K562 (cell line): Measurements from ENCODE around the gene KLHL22. TPM values are rescaled to one million over a fixed set of nuclear protein-coding genes. Genes with fewer than 3 reads are reported as not detected.

Experiments used
- CBX2 ChIP-seq: fragments of 200-600 bp; sonication (generic); IDR thresholded peaks from one replicate; pipeline ENCODE4 v1.6.1; 2012; ENCODE audit warnings: mild to moderate bottlenecking, low read length, inconsistent platforms; ENCODE audit not compliant: insufficient read depth, poor library complexity, severe bottlenecking
- CCNT2 ChIP-seq: IDR thresholded peaks from 2 replicates; pipeline ENCODE4 v1.6.1; 2011; ENCODE audit warnings: borderline replicate concordance, low read depth, mild to moderate bottlenecking, moderate library complexity, mixed read lengths, low read length; ENCODE audit not compliant: insufficient read length; ENCODE audit errors: extremely low read depth
- EP300 ChIP-seq: IDR thresholded peaks from 2 replicates; pipeline ENCODE4 v1.6.1; 2012; ENCODE audit warnings: low read length, improper control_type of control experiment
- ETV6 ChIP-seq, 3 experiments: fragments of 150-350 bp in 1 of 3; sonication (generic) in 1 of 3; formaldehyde crosslinking in 1 of 3; IDR thresholded peaks; 2 replicates each; pipeline versions ENCODE4 v1.6.1 to v1.8.0; 2014 to 2022; ENCODE audit warnings: borderline replicate concordance in 2 of 3, low read depth in 2 of 3, antibody characterized with exemption in 1 of 3, low read length in 1 of 3, mild to moderate bottlenecking in 1 of 3, missing genetic modification reagents in 1 of 3
- GTF2F1 ChIP-seq: IDR thresholded peaks from 2 replicates; pipeline ENCODE4 v1.6.1; 2011; ENCODE audit warnings: low read depth, low read length, improper control_type of control experiment
- HMGN3 ChIP-seq: IDR thresholded peaks from 2 replicates; pipeline ENCODE4 v1.6.1; 2011; ENCODE audit warnings: borderline replicate concordance, low read depth, mild to moderate bottlenecking, mixed read lengths, low read length; ENCODE audit not compliant: insufficient read length; ENCODE audit errors: extremely low read depth
- PCBP1 ChIP-seq: fragments of 200-400 bp; formaldehyde crosslinking; IDR thresholded peaks from 2 replicates; pipeline ENCODE4 v1.6.1; 2018; ENCODE audit warnings: mild to moderate bottlenecking, low read depth, low read length; ENCODE audit not compliant: poor library complexity, severe bottlenecking
- PML ChIP-seq: IDR thresholded peaks from 2 replicates; pipeline ENCODE4 v1.6.1; 2012; ENCODE audit warnings: low read length, inconsistent platforms
- RHOXF2B ChIP-seq: fragments of 250-450 bp; sonication (Bioruptor Pico); conservative IDR thresholded peaks from 2 replicates; pipeline ENCODE4 v1.5.1; 2021
- ZNF785 ChIP-seq: fragments of 250-450 bp; sonication (Bioruptor Pico); IDR thresholded peaks from 2 replicates; pipeline ENCODE4 v1.4.0; 2020; ENCODE audit warnings: mild to moderate bottlenecking
- polyA plus RNA-seq, 8 experiments: library from polyadenylated mRNA; depleted of rRNA in 4 of 8; stranded (reverse) in 5 of 8; unstranded in 3 of 8; fragments of >200 nt; fragmentation: Nextera tagmentation in 2 of 8; fragmentation: Illumina TruSeq in 1 of 8; extraction: Ambion mirVana in 2 of 8; extraction: Trizol in 1 of 8; gene quantifications; 2 replicates each; pipeline versions ENCODE4 v1.2.1 to v1.2.3, GENCODE V29; 2011 to 2014; ENCODE audit warnings: inconsistent platforms in 1 of 8, missing spikeins in 1 of 8
- total RNA-seq, 7 experiments: library from RNA; depleted of rRNA in 6 of 7; stranded (reverse); fragments of >200 nt in 6 of 7; fragmentation: Illumina TruSeq in 2 of 7; extraction: Trizol in 2 of 7; gene quantifications; 2 replicates each; pipeline versions ENCODE4 v1.2.1 to v1.2.3, GENCODE V29; 2011 to 2021; ENCODE audit warnings: low replicate concordance in 1 of 7
- TF ChIP-seq, protein P1 (sequence below): IDR thresholded peaks from 2 replicates; pipeline ENCODE4 v1.6.1; 2016; ENCODE audit warnings: missing genetic modification characterization, missing compliant biosample characterization
- TF ChIP-seq, protein P2 (sequence below), 2 experiments: IDR thresholded peaks; 2 replicates each; pipeline ENCODE4 v1.6.1; 2012; ENCODE audit warnings: improper control_type of control experiment in 2 of 2, low read depth in 2 of 2, low read length in 2 of 2, borderline replicate concordance in 1 of 2
- TF ChIP-seq, protein P3 (sequence below): fragments of 250-450 bp; sonication (Bioruptor Pico); IDR thresholded peaks from 2 replicates; pipeline ENCODE4 v1.5.0; 2021; ENCODE audit warnings: mild to moderate bottlenecking, moderate library complexity
- TF ChIP-seq, protein P4 (sequence below): IDR thresholded peaks from 2 replicates; pipeline ENCODE4 v1.6.1; 2011; ENCODE audit warnings: borderline replicate concordance, low read depth, mild to moderate bottlenecking, moderate library complexity, low read length; ENCODE audit not compliant: insufficient read depth, poor library complexity, severe bottlenecking

KLHL22 gene
- total and polyA plus RNA-seq, 9 of the 15 experiments (the other 6 are each of a cell fraction or from before 2014, with no cell fraction given), result 1.3 to 25.6 (median 15.2) TPM

DNA sequence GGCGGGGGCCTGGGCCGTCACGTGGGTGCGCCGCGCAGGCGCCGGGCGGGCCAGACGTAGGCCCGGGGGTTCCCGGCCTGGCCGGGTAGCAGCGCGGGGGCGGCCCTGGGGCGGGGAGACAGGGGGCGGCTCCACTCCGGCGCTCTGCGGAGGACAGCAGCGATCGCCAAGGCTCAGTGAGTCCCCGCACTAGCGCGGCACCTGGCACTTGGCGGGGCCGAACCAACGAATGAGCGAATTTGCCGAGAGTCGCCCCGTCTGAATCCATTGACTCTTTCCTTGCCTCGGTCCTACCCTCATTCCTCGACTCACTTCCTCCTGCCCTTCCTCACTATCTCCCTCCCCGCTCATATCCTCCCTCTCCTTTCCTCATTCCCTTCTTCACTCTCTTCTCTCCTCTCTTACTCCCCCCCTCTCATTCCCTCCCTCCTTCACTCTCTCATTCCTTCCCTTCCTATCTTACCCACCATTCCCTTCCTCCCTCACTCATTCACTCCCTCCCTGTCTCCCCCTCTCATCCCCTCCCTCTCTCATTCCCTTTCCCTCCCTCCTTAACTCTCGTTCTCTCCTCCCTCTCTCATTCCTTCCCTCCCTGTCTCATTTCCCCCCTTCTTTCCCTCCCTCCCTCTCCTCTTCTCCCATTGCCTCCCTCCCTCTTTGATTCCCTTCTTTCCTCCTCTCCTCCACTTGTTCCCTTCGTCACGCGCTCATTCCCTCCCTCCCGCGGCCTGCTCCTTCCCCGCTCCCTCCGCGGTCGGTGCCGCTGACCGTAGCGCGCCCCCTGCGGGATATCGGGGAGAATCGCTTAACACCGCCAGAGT, 476 bp upstream of the KLHL22 start (continued):
- TF ChIP-seq GTF2F1, result peak; percentile 88
- TF ChIP-seq RHOXF2B (CRISPR knock-in tag), result peak; percentile 94
- TF ChIP-seq PCBP1, result peak; percentile 94
- TF ChIP-seq ETV6 (IDR thresholded peaks at IDR 0.05; ENCODE audit: borderline replicate concordance in 1 of 2, low read depth in 2 of 2, low read length in 1 of 2), result 0 out of 4 replicates have a peak, but pooled peaks of 1 of the 2 experiments have one; percentile 48
- TF ChIP-seq ETV6 (CRISPR knock-in tag; IDR thresholded peaks at IDR 0.05; ENCODE audit: borderline replicate concordance), result no peak
- no peak for TF ChIP-seq ZNF785
- TF ChIP-seq PML, result peak; percentile 75
- no peak for TF ChIP-seq CBX2
- TF ChIP-seq EP300, result peak; percentile 77
- TF ChIP-seq, protein P1, sequence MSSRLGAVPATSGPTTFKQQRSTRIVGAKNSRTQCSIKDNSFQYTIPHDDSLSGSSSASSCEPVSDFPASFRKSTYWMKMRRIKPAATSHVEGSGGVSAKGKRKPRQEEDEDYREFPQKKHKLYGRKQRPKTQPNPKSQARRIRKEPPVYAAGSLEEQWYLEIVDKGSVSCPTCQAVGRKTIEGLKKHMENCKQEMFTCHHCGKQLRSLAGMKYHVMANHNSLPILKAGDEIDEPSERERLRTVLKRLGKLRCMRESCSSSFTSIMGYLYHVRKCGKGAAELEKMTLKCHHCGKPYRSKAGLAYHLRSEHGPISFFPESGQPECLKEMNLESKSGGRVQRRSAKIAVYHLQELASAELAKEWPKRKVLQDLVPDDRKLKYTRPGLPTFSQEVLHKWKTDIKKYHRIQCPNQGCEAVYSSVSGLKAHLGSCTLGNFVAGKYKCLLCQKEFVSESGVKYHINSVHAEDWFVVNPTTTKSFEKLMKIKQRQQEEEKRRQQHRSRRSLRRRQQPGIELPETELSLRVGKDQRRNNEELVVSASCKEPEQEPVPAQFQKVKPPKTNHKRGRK, result peak; percentile 100
- TF ChIP-seq, protein P2, sequence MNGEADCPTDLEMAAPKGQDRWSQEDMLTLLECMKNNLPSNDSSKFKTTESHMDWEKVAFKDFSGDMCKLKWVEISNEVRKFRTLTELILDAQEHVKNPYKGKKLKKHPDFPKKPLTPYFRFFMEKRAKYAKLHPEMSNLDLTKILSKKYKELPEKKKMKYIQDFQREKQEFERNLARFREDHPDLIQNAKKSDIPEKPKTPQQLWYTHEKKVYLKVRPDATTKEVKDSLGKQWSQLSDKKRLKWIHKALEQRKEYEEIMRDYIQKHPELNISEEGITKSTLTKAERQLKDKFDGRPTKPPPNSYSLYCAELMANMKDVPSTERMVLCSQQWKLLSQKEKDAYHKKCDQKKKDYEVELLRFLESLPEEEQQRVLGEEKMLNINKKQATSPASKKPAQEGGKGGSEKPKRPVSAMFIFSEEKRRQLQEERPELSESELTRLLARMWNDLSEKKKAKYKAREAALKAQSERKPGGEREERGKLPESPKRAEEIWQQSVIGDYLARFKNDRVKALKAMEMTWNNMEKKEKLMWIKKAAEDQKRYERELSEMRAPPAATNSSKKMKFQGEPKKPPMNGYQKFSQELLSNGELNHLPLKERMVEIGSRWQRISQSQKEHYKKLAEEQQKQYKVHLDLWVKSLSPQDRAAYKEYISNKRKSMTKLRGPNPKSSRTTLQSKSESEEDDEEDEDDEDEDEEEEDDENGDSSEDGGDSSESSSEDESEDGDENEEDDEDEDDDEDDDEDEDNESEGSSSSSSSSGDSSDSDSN (IDR thresholded peaks at IDR 0.05; ENCODE audit: borderline replicate concordance in 1 of 2, low read depth in 2 of 2, low read length in 2 of 2), result peak; percentile 94 to 99; a peak in 3 of 4 replicates
- TF ChIP-seq, protein P3, sequence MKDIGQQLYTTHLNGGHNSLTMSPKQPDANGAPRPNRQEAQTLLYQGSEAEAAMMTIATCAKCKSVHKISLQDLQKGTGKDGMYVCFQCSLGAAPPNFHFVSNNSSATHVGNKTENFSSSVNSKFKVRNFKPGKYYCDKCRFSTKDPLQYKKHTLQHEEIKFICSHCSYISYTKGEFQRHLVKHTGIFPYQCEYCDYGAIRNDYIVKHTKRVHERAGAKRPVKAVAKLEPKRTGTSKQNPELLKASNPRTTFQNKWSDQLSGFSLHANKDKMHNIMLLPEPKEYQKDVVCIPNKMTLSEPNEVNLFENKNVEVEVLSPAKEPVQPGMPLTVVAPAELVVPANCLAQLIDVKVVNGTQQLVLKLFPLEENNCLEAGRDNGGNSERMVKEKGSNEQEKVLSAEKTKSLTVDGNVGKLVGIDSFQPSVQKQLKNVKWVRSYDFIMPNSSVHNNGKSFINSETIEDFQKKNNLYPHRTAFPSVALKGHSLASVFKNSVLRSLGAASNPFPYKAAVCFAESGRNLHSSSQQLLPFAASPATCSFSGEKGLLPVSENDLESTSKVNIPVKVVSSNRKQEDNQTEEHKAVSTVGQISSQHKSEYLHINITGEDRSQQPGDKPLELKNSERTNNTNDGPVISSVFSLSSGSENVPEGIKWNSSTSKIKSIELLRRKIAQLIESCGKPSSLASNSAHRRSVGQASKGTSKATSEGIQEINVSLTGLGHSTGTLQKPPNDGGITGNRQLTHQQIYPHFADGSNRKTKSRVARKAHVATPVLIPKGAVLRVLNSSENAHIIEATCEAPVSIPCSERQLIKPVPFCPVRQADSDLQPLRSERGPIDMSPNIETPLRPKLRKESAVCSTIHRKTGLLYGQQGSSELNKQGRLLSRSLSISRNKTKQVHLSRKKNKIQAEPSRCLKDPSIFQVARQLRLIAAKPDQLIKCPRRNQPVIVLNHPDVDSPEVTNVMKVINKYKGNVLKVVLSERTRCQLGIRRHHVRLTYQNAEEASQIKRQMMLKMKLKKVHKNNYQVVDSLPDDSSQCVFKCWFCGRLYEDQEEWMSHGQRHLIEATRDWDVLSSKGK (CRISPR knock-in tag), result no peak
- TF ChIP-seq CCNT2, result peak; percentile 98
- TF ChIP-seq, protein P4, sequence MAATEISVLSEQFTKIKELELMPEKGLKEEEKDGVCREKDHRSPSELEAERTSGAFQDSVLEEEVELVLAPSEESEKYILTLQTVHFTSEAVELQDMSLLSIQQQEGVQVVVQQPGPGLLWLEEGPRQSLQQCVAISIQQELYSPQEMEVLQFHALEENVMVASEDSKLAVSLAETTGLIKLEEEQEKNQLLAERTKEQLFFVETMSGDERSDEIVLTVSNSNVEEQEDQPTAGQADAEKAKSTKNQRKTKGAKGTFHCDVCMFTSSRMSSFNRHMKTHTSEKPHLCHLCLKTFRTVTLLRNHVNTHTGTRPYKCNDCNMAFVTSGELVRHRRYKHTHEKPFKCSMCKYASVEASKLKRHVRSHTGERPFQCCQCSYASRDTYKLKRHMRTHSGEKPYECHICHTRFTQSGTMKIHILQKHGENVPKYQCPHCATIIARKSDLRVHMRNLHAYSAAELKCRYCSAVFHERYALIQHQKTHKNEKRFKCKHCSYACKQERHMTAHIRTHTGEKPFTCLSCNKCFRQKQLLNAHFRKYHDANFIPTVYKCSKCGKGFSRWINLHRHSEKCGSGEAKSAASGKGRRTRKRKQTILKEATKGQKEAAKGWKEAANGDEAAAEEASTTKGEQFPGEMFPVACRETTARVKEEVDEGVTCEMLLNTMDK, result peak; percentile 98
- peak; percentile 97 for TF ChIP-seq HMGN3
